Measurements from ENCODE around the gene ACP1.

DNA sequence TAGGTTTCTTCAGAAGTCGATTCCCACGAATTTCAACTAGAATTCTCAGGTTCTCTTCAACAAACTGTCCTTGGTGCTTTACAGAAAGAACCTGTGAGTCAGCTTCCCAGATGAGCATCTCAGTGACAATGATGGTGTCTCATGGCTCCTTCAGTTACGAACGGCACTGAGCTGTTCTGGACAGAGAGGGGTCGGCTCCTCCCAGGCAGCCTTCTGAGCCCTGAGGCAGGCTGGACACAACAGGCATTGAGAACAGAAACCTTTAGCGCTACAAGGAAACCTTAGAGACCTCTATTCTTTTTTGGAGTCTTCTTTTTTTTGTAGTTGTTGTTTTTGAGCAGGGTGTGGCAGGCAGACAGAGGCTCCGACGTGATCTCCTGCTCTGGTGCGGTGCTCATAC lies 58.3 kb downstream of the ACP1 start:
- TF ChIP-seq, protein P1, sequence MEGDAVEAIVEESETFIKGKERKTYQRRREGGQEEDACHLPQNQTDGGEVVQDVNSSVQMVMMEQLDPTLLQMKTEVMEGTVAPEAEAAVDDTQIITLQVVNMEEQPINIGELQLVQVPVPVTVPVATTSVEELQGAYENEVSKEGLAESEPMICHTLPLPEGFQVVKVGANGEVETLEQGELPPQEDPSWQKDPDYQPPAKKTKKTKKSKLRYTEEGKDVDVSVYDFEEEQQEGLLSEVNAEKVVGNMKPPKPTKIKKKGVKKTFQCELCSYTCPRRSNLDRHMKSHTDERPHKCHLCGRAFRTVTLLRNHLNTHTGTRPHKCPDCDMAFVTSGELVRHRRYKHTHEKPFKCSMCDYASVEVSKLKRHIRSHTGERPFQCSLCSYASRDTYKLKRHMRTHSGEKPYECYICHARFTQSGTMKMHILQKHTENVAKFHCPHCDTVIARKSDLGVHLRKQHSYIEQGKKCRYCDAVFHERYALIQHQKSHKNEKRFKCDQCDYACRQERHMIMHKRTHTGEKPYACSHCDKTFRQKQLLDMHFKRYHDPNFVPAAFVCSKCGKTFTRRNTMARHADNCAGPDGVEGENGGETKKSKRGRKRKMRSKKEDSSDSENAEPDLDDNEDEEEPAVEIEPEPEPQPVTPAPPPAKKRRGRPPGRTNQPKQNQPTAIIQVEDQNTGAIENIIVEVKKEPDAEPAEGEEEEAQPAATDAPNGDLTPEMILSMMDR (IDR thresholded peaks at IDR 0.05) = no peak
- TF ChIP-seq POLR2A (IDR thresholded peaks at IDR 0.05) = no peak

Data from uterus (tissue), 2 donors.